Measurements from ENCODE around the gene SUSD1.

DNA sequence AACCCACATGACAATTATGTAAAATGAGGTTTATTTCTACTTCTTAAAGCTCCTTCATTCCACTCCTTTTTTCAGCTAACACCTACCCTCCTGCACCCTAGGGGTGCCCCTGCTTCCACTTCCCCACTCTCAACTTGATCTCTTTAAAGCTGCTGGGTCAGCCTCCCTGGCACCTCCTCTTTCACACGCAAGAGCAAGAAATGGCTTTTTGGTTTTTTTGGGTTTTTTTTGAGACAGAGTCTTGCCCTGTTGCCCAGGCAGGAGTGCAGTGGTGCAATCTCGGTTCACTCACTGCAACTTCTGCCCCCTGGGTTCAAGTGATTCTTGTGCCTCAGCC is 64.4 kb downstream of the SUSD1 start:
- TF ChIP-seq, protein P1, sequence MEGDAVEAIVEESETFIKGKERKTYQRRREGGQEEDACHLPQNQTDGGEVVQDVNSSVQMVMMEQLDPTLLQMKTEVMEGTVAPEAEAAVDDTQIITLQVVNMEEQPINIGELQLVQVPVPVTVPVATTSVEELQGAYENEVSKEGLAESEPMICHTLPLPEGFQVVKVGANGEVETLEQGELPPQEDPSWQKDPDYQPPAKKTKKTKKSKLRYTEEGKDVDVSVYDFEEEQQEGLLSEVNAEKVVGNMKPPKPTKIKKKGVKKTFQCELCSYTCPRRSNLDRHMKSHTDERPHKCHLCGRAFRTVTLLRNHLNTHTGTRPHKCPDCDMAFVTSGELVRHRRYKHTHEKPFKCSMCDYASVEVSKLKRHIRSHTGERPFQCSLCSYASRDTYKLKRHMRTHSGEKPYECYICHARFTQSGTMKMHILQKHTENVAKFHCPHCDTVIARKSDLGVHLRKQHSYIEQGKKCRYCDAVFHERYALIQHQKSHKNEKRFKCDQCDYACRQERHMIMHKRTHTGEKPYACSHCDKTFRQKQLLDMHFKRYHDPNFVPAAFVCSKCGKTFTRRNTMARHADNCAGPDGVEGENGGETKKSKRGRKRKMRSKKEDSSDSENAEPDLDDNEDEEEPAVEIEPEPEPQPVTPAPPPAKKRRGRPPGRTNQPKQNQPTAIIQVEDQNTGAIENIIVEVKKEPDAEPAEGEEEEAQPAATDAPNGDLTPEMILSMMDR (IDR thresholded peaks at IDR 0.05) = no peak
- TF ChIP-seq POLR2AphosphoS5 (IDR thresholded peaks at IDR 0.05) = no peak
